CD4-positive, alpha-beta T cell treated with Interleukin-4 for 4 hours (primary cell): Measurements from ENCODE around the gene OTUD5.

Experiments
- DNase-seq: peaks from one replicate; pipeline ENCODE4 v3.0.0-alpha.2; 2020

The OTUD5 gene

GRCh38 chrX:48935301-48935670 is 22.1 kb downstream of the OTUD5 start:
- no peak for DNase-seq

- peak; percentile 80 for DNase-seq
Observed at GRCh38 chrX:48934581-48935300, 22.7 kb downstream of the OTUD5 start.

GRCh38 chrX:48933757-48934156 is 23.6 kb downstream of the OTUD5 start:
- no peak for DNase-seq

- DNase-seq: no peak
Observed at GRCh38 chrX:48927736-48928382, 29.5 kb downstream of the OTUD5 start.

GRCh38 chrX:48927123-48927522 is 30.3 kb downstream of the OTUD5 start:
- DNase-seq: no peak

- DNase-seq: no peak
Observed at GRCh38 chrX:48924270-48924669, 33.1 kb downstream of the OTUD5 start.

GRCh38 chrX:48923771-48924170 is 33.6 kb downstream of the OTUD5 start:
- no peak for DNase-seq

- DNase-seq: no peak
Observed at GRCh38 chrX:48920718-48921104, 36.7 kb downstream of the OTUD5 start.

- peak; percentile 63 for DNase-seq
Observed at GRCh38 chrX:48919947-48920717, 37.3 kb downstream of the OTUD5 start.

GRCh38 chrX:48919360-48919841 is 38.0 kb downstream of the OTUD5 start:
- DNase-seq: peak; percentile 49

GRCh38 chrX:48918643-48919340 is 38.6 kb downstream of the OTUD5 start, which contains the start of gene PIM2:
Gene PIM2 (minus strand): TSS chrX:48919024. CDS start chrX:48918834, 190 bp downstream.
- peak; percentile 97 for DNase-seq

GRCh38 chrX:48918301-48918642 is 39.1 kb downstream of the OTUD5 start:
- no peak for DNase-seq

GRCh38 chrX:48917139-48918001 is 40.0 kb downstream of the OTUD5 start:
- DNase-seq: peak; percentile 91

- DNase-seq: no peak
Observed at GRCh38 chrX:48914593-48915493, 42.6 kb downstream of the OTUD5 start.

GRCh38 chrX:48913605-48914366 is 43.6 kb downstream of the OTUD5 start:
- DNase-seq: no peak

- DNase-seq: peak; percentile 84
Observed at GRCh38 chrX:48911412-48912182, 45.8 kb downstream of the OTUD5 start, which contains the start of gene SLC35A2. Gene SLC35A2 (minus strand): TSS chrX:48911646. CDS start chrX:48911636, 10 bp downstream.

- DNase-seq: no peak
Observed at GRCh38 chrX:48910926-48911411, 46.4 kb downstream of the OTUD5 start.

- DNase-seq: no peak
Observed at GRCh38 chrX:48909703-48910294, 47.6 kb downstream of the OTUD5 start.

GRCh38 chrX:48908600-48908999 is 48.8 kb downstream of the OTUD5 start:
- no peak for DNase-seq
